Kidney capillary endothelial cell (primary cell): Measurements from ENCODE around the gene ARHGAP6.
A peak's percentile ranks its signal among the peaks of the same experiment; 100 is the strongest.

ENCODE experiments used
- DNase-seq: peaks from one replicate; pipeline ENCODE4 v3.0.0-alpha.2; 2018; ENCODE audit warnings: low spot score

Gene ARHGAP6

GRCh38 chrX:11305641-11306040 lies 360.1 kb downstream of the ARHGAP6 start:
- DNase-seq, result no peak

GRCh38 chrX:11304829-11305228 lies 360.9 kb downstream of the ARHGAP6 start:
- DNase-seq, result no peak

GRCh38 chrX:11298600-11298999 lies 367.1 kb downstream of the ARHGAP6 start:
- DNase-seq, result no peak

GRCh38 chrX:11296051-11296450 lies 369.7 kb downstream of the ARHGAP6 start:
- DNase-seq, result no peak

GRCh38 chrX:11293113-11293512 lies 372.6 kb downstream of the ARHGAP6 start, which contains the start of gene AMELX:
AMELX (plus strand) TSS chrX:11293413; CDS start chrX:11294789, 1,376 bp downstream.
- no peak for DNase-seq

GRCh38 chrX:11290416-11291102 lies 375.2 kb downstream of the ARHGAP6 start:
- no peak for DNase-seq

- DNase-seq, result peak; percentile 4
These were observed 378.2 kb downstream of the ARHGAP6 start for GRCh38 chrX:11287505-11287904.

- no peak for DNase-seq
These were observed 380.1 kb downstream of the ARHGAP6 start for GRCh38 chrX:11285651-11286050.

- no peak for DNase-seq
These were observed 383.7 kb downstream of the ARHGAP6 start for GRCh38 chrX:11282043-11282442.

GRCh38 chrX:11273544-11273943 lies 392.2 kb downstream of the ARHGAP6 start:
- no peak for DNase-seq

- no peak for DNase-seq
These were observed 392.9 kb downstream of the ARHGAP6 start for GRCh38 chrX:11272863-11273262.

GRCh38 chrX:11272290-11272689 lies 393.4 kb downstream of the ARHGAP6 start:
- DNase-seq, result no peak

GRCh38 chrX:11269996-11270395 lies 395.7 kb downstream of the ARHGAP6 start:
- DNase-seq, result no peak

GRCh38 chrX:11269006-11269405 lies 396.7 kb downstream of the ARHGAP6 start:
- no peak for DNase-seq

- DNase-seq, result no peak
These were observed 398.3 kb downstream of the ARHGAP6 start for GRCh38 chrX:11267425-11267824.

GRCh38 chrX:11266573-11267003 lies 399.1 kb downstream of the ARHGAP6 start:
- DNase-seq, result no peak

GRCh38 chrX:11265352-11265751 lies 400.4 kb downstream of the ARHGAP6 start:
- peak; percentile 4 for DNase-seq

- no peak for DNase-seq
These were observed 400.8 kb downstream of the ARHGAP6 start for GRCh38 chrX:11264925-11265324.

GRCh38 chrX:11261260-11261659 lies 404.5 kb downstream of the ARHGAP6 start:
- DNase-seq, result no peak

GRCh38 chrX:11259437-11259836 lies 406.3 kb downstream of the ARHGAP6 start:
- DNase-seq, result no peak

GRCh38 chrX:11257711-11258110 lies 408.0 kb downstream of the ARHGAP6 start:
- DNase-seq, result no peak

- no peak for DNase-seq
These were observed 408.4 kb downstream of the ARHGAP6 start for GRCh38 chrX:11257290-11257689.

GRCh38 chrX:11254417-11255109 lies 411.2 kb downstream of the ARHGAP6 start:
- DNase-seq, result no peak

- no peak for DNase-seq
These were observed 421.1 kb downstream of the ARHGAP6 start for GRCh38 chrX:11244636-11245035.
